Measurements from ENCODE around the gene CABP1. TPM values are rescaled to one million over a fixed set of nuclear protein-coding genes. Genes with fewer than 3 reads are reported as not detected.
A peak's percentile ranks its signal among the peaks of the same experiment; 100 is the strongest.

Gene CABP1
- total and polyA plus RNA-seq, 9 of the 15 experiments (the other 6 are each of a cell fraction or from before 2014, with no cell fraction given) = not detected

- TF ChIP-seq REST (IDR thresholded peaks at IDR 0.05; ENCODE audit: borderline replicate concordance) (peak; percentile 57; the same call in 1 of the 2 replicates), REST (CRISPR knock-in tag; IDR thresholded peaks at IDR 0.05; ENCODE audit: low read depth) (no peak), SMC3 (conservative IDR thresholded peaks at IDR 0.05; ENCODE audit: insufficient read depth, low read depth, low read length) (no peak; the same call in 1 of the 2 replicates), XRCC5 (IDR thresholded peaks at IDR 0.05; ENCODE audit: low read depth, low read length) (peak; percentile 72; the same call in 1 of the 2 replicates), GTF3C2 (IDR thresholded peaks at IDR 0.05; ENCODE audit: borderline replicate concordance, extremely low read depth, insufficient read length) (no peak), FUS (optimal IDR thresholded peaks at IDR 0.05; ENCODE audit: low read depth, low read length) (peak; percentile 33), KDM1A (IDR thresholded peaks at IDR 0.05) (no peak), RBBP5 (IDR thresholded peaks at IDR 0.05; ENCODE audit: borderline replicate concordance, insufficient read depth, low read length, poor library complexity, severe bottlenecking) (peak; percentile 61), ETV1 (tag; conservative IDR thresholded peaks at IDR 0.05; ENCODE audit: low read depth) (peak; percentile 77), ZNF124 (CRISPR knock-in tag; IDR thresholded peaks at IDR 0.05) (no peak)
- TF ChIP-seq, protein P1, sequence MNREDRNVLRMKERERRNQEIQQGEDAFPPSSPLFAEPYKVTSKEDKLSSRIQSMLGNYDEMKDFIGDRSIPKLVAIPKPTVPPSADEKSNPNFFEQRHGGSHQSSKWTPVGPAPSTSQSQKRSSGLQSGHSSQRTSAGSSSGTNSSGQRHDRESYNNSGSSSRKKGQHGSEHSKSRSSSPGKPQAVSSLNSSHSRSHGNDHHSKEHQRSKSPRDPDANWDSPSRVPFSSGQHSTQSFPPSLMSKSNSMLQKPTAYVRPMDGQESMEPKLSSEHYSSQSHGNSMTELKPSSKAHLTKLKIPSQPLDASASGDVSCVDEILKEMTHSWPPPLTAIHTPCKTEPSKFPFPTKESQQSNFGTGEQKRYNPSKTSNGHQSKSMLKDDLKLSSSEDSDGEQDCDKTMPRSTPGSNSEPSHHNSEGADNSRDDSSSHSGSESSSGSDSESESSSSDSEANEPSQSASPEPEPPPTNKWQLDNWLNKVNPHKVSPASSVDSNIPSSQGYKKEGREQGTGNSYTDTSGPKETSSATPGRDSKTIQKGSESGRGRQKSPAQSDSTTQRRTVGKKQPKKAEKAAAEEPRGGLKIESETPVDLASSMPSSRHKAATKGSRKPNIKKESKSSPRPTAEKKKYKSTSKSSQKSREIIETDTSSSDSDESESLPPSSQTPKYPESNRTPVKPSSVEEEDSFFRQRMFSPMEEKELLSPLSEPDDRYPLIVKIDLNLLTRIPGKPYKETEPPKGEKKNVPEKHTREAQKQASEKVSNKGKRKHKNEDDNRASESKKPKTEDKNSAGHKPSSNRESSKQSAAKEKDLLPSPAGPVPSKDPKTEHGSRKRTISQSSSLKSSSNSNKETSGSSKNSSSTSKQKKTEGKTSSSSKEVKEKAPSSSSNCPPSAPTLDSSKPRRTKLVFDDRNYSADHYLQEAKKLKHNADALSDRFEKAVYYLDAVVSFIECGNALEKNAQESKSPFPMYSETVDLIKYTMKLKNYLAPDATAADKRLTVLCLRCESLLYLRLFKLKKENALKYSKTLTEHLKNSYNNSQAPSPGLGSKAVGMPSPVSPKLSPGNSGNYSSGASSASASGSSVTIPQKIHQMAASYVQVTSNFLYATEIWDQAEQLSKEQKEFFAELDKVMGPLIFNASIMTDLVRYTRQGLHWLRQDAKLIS (CRISPR knock-in tag; IDR thresholded peaks at IDR 0.05) = no peak
Measured at GRCh38 chr12:120686690-120687577, 46.5 kb downstream of the CABP1 start, which contains the start of gene MLEC (continued).
